Left ventricle myocardium superior (tissue), 1 donor: ENCODE results near the gene PCK2. TPM values are rescaled to one million over a fixed set of nuclear protein-coding genes. Genes with fewer than 3 reads are reported as not detected.
"Not testable (repeated sequence)": the region's sequence is repeated elsewhere in the genome, so short reads cannot be mapped to it uniquely, and the experiment has no call there.

ENCODE experiments used
- ATAC-seq: fragments of 200-7000 bp; cut with Tn5 transposase; one replicate; pipeline ENCODE4 v1.9.1; 2020; ENCODE audit warnings: mild to moderate bottlenecking, moderate library complexity
- DNase-seq: peaks from one replicate; pipeline ENCODE4 v3.0.0-alpha.2; 2020
- intact Hi-C: fragments of 100-400 bp; cut with micrococcal nuclease; formaldehyde crosslinking; loops from one replicate; pipeline ENCODE4 v1.11.0; 2022
- long read RNA-seq: library from polyadenylated mRNA; unstranded; transcript quantifications from one replicate; pipeline ENCODE4 v2.0.0, GENCODE V29; 2021
- total RNA-seq: library from RNA; stranded (reverse); fragmentation: NEBNext Ultra II Directional; extraction: Animal tissue kit (Norgen Biotek cat#: 25700); gene quantifications from one replicate; pipeline ENCODE4 v1.2.1, GENCODE V29; 2021
- donor health status: DM: no; HTN: yes; CAD: no; lungs with severe emphysema.

The PCK2 gene
- total RNA-seq = 3.0 TPM
- long read RNA-seq, partial matches to known transcripts = 0 of 3 reads
- long read RNA-seq, other reads (novel, unspliced or antisense) = 1 of 3 reads

DNA sequence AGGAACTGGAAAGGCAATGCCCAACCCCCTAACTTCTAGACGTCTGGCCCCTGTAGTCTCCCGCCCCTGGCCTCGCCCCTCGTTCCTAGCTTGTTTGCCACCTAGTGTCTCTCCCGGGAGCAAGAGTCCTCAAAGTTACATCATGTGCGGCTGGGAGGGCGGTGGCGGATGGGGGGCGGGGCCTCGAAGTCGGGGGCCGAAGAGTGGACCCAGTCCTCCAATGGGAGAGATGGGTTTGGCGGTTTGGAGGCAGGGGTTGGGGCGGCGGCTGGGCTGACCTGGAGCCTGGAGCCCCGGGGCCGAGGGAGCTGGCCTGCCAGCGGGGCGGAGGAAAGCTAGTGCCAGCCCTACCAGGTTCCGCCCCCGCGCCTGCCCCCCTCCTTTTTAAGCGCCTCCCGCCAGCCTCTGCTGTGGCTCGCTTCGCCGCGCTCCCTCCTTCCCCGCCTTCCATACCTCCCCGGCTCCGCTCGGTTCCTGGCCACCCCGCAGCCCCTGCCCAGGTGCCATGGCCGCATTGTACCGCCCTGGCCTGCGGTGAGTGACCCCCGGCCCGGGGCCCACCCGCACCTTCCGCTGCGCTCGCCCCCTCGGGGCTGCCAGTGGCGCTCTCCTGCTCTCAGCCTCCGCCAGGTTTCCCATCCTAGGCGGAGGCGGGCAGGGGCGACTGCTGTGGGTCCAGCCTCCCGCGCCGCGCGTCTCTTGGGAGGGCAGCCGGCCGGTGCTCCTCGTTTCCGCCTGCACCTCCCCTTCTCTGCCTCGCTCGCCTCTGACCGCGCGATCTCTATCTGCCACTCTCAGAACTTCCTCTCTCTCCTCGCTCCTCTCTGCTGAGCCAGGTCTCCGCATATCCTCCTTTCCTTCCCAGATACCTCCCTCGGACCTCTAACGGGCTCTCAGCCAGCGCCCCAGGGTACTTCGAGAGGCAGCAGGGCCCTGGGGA lies at the start of gene PCK2:
Gene PCK2, plus strand, starts transcription at position 411 of the 940 bp plus-strand sequence. Its CDS starts 95 bp downstream, at position 506.
- DNase-seq (peak; percentile 93), ATAC-seq (peak; percentile 93)
- intact Hi-C loops = no loop called here

DNA sequence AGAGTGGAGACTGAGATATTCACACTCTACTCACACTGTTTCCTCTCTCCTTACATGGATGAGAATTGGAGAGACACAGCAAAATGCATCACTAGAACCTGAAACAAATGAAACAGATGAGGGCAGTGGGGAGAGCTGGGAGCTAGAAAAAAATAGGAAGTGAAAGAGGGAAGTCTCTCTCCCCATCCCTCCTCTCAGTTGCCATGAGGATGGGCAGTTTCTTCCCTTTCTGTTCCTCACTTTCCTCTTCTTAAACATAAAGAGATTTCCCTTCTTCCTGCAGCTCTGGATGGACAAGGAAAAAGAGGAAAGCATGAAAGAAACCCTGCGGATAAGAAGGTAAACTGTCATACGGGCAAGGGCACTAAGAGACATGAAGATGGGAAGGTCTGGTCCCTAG lies 45.1 kb upstream of the PCK2 start:
- ATAC-seq, intact Hi-C loops, DNase-seq: not testable (repeated sequence)

DNA sequence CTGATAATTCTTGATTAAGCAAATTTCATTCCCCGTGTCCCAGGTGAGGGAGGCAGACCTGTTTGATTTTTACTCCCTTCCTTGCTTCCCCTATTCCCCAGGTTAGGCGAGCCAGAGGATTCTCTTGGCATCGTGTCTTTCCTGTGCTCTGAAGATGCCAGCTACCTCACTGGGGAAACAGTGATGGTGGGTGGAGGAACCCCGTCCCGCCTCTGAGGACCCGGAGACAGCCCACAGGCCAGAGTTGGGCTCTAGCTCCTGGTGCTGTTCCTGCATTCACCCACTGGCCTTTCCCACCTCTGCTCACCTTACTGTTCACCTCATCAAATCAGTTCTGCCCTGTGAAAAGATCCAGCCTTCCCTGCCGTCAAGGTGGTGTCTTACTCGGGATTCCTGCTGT lies 43.4 kb upstream of the PCK2 start:
- ATAC-seq, intact Hi-C loops, DNase-seq: not testable (repeated sequence)

GRCh38 chr14:24051176-24051788 lies 42.8 kb upstream of the PCK2 start:
- no peak for DNase-seq
- intact Hi-C loops = no loop called here
- peak; percentile 26 for ATAC-seq

DNA sequence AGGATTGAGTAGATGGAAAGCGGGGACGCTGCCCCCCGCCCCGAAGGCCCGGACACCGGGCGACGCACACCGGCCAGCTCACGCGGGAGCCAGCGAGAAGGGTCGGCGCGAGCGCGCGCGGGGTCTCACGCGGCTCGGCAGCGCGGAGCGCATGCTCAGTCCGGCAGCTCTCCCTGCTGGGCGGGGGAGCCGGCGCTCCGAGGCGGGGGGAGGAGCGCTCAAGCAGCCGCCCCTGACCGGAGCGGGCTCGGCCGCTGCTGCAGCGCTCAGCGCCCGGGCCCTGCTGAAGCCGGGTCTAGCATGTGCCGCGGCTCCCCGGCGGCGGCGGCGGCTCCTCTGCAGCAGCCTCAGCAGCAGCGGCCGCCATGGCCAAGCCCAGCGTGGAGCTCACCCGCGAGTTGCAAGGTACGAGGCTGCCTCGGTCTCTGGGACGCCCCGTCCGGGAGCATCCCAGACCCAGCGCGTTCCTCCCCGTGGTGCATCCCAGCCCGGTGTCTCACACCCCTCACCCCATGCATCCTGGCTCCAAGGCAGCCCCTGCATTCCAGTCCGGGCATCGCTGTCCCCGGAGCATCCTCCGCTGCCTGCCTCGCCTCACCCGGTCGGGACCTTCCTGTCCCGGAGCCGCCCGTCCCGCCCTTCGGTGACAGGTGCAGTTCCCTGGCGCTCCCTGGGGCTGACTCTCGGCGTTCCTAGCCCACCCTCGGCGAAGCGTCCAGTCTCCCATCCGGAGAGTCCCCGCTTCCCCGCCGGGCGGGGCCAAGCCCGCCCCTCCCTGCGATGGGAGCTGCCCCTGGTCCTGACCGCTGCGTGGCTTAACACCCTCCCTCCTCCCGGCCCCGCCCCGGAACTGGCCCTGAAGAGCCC lies 42.1 kb upstream of the PCK2 start, which contains the start of gene CARMIL3:
Gene CARMIL3, plus strand, starts transcription at position 221 of the 867 bp plus-strand sequence. Its CDS starts 145 bp downstream, at position 366.
- peak; percentile 84 for DNase-seq
- ATAC-seq = peak; percentile 96
- intact Hi-C loops = no loop called here

DNA sequence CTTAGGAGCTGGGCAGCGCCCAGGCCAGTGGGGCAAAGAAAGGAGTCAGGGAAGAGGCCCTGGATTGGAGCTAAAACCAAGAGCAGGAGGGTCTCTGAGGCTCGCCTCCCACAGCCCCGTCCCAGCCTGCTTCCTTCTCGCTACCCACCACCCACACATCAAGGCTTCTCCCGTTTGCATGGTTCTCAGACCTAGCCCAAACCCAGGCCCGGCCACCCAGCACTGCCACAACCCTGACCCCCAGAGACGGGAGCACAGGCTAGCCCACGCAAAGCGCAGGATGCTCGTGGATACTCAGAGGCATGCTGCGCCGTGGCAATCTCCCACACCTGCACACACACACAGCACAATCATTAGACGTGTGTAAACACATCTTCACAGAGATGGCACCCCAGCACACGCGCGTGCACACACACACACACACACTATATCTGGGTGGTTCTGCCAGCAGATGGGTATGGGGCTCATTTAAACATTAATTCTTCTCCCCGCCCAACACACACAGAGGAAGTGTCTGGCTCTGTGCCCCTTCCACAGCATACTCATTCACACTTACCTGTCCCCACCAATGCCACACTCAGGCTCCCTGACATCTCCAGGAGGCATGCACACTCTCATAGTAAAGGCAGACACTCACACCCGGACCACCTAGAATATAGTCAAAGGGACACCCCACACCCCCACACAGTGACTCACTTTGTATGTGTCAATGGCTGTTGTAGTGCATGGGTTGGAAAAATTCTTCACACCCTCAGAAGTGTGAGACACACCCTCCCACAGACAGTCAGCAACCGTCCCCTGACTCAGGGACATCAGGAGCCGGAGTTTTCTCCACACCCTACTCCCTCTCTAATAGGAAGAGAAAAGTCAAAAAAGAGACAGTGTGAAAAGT lies 41.2 kb upstream of the PCK2 start:
- ATAC-seq (no peak), DNase-seq (no peak)
- intact Hi-C loops = no loop called here

DNA sequence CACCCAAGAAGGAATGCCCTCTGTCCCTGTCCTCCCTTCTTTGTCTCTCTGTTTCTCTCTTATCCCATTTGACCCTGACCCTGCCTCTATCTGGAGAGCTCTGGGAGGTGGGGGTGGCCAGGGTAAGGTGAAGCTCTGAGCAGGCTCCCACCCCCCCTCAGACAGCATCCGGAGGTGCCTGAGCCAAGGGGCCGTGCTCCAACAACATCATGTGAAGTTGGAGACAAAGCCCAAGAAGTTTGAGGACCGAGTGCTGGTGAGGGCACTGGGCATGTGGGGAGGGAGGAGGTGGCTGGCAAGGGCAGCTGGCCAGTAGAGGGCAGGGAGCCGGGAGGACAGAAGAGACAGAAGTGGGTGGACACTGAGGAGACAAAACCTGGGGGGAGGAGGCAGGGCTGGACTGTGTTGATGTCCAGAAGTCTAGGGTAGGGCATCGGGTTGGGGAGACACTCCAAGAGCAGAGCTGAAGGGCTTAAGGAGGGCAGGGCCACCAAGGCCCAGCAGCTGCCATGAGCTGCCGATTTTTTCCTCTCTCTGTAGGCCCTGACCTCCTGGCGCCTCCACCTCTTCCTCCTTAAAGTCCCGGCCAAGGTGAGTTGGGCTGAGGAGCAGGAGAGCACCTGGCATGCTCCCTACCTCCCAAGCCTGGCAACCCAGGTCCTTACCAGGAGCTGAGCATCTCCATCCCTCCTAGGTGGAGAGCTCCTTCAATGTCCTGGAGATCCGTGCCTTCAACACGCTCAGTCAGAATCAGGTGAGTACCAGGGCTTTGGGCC lies 40.4 kb upstream of the PCK2 start:
- no peak for ATAC-seq
- intact Hi-C loops = no loop called here
- no peak for DNase-seq

DNA sequence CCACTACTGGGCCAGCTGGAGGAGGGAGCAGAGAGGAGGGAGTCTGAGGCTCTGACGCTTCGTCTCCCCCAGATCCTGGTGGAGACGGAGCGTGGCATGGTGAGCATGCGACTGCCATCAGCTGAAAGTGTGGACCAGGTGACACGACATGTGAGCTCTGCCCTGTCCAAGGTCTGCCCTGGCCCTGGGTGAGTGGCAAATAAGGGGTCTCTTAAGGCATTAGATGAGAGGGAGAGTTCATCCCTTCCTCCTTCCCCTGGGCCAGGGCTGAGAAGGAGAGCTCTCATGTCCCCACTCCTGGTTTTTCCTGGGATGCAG lies 39.8 kb upstream of the PCK2 start:
- DNase-seq (no peak), ATAC-seq (no peak)
- intact Hi-C loops = no loop called here

- DNase-seq (no peak), ATAC-seq (no peak)
- intact Hi-C loops = no loop called here
Observed at GRCh38 chr14:24054646-24055045, 39.5 kb upstream of the PCK2 start.

DNA sequence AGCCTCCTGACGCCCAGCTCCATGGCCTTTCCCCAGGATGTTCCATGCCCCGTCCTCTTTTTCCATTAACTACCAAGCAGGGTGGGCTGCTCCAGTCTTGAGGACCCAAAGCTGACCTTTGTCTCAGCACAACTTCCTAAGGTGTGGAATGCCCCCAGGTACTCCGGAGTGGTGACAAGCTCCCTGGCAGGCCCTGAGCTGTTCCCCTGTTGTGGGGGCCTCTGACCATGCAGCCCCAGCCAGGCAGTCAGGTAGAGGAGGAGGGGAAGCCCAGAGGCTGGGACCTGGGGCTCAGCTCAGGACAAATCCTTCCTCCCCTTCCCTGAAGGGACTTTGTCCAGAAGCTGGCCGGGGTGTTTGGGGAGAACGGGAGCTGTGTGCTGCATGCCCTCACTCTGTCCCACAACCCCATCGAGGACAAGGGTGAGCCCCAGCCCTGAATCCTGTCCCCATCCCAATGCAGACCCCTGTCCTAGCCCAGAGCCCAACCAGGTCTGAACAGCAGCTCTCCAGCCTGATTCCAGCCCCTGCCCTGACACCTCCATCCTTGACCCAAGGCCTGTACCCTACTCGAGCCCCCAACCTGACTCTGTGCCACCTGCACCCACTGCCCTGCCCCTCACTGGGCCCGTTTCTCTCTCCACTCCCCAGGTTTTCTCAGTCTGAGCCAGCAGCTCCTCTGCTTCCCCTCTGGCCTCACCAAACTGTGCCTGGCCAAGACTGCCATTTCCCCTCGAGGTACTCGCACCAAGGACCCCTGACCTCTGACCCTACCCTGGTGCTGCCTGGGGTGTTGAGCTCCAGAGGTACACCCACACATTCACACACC lies 37.9 kb upstream of the PCK2 start:
- no peak for ATAC-seq
- DNase-seq = no peak
- intact Hi-C loops = no loop called here

DNA sequence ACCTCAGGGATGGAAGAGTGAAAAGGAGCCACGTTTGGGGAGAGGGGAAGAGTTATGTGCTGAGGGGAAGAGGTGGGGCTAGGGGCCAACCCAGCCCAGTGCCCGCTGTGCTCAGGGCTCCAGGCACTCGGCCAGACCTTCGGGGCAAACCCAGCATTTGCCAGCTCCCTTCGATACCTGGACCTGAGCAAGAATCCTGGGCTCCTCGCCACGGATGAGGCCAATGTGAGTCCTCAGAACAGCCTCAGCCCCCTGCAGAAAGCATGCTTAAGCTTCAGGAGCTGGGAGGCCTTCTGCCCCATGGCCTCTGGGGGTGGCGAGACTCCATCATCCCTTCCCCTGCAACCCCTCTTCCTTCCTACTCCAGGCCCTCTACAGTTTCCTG lies 37.3 kb upstream of the PCK2 start:
- ATAC-seq (no peak), DNase-seq (no peak)
- intact Hi-C loops = no loop called here

- no peak for DNase-seq
- no peak for ATAC-seq
- intact Hi-C loops = no loop called here
Observed at GRCh38 chr14:24057271-24057670, 36.8 kb upstream of the PCK2 start.

DNA sequence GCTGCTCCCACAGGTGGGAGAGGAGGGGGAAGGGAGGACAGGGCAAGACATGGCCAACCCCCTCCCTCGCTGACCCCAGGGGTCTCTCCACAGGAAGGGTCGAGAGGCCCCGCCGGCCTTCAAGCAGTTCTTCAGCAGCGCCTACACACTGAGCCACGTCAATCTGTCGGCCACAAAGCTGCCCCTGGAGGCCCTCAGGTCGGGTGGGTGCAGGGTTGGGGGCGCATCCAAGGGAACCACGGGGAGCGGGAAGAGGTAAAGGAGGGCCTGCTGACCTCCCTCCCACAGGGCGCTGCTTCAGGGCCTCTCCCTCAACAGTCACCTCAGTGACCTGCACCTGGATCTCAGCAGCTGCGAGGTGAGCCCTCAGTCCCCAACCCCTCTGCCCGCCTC lies 36.2 kb upstream of the PCK2 start:
- ATAC-seq = no peak
- intact Hi-C loops = loop anchor here (2.0 kb wide), 1 partner anchor 51 kb away; no protein-coding TSS in a partner anchor
- no peak for DNase-seq

DNA sequence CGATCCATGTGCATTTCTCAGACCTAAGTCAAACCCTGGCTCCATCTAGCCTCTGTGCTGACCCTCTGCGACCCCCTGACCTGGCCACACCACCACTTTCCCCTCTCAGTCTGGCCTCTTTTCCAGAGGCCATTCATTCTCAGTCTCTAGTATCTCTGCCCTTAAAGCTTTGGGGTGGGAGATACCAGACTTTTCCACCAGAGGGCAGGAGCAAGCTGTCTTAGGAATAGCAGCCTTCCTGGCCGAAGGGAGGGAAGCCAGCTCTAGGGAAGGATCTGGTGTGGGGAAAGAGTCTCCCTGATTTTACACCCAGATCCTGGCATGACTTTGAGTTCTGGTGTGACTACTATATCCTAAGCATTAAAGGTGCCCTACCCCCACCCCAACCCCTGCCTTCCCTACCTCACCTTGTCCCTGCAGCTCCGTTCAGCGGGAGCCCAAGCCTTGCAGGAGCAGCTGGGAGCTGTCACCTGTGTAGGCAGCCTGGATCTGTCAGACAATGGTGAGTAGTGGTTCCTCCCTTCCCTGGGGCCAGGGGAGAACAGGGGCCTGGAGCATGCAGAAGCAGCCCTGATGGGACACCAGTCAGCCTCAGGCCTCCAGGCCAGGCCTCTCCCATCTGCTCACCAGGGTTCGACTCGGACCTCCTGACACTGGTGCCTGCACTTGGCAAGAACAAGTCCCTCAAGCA lies 35.7 kb upstream of the PCK2 start:
- peak; percentile 86 for ATAC-seq
- intact Hi-C loops = loop anchor here (2.0 kb wide), 1 partner anchor 50 kb away; no protein-coding TSS in a partner anchor
- DNase-seq = peak; percentile 58

- no peak for ATAC-seq
- no peak for DNase-seq
- intact Hi-C loops = loop anchor here (2.0 kb wide), 1 partner anchor 50 kb away; no protein-coding TSS in a partner anchor
Observed at GRCh38 chr14:24058951-24059475, 35.1 kb upstream of the PCK2 start.

DNA sequence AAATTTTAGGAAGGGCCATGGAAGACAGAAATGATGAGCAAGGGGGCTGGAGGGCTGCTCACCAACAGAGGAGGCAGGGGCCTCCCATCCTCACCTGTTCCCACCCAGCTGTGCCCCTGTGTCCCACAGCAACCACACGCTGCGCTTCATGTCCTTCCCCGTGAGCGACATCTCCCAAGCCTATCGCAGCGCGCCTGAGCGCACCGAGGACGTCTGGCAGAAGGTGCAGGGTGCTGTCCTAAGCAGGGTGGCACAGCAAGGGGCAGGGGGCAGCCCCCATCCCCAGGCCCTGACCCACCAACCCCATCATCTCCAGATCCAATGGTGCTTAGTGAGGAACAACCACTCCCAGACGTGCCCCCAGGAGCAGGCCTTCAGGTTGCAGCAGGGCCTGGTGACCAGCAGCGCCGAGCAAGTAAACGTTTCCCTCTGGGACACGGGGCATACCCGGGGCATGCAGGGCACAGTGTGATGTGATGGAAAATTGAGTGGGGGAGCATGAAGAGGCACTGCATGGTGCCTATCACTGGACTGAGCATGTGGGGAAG lies 34.2 kb upstream of the PCK2 start:
- intact Hi-C loops = loop anchor here (2.0 kb wide), 1 partner anchor 49 kb away; no protein-coding TSS in a partner anchor
- ATAC-seq = no peak
- DNase-seq = no peak
